Measurements from ENCODE around the gene PHACTR4. TPM values are rescaled to one million over a fixed set of nuclear protein-coding genes. Genes with fewer than 3 reads are reported as not detected.

Gene PHACTR4
- total and polyA plus RNA-seq, 2 of the 8 experiments (the other 6 are each of a cell fraction or from before 2014, with no cell fraction given), result 23.7 to 57.8 TPM

GRCh38 chr1:28392027-28392652 is 22.6 kb downstream of the PHACTR4 start:
- Histone ChIP-seq H2BK120ac (replicated peaks; ENCODE audit: low read depth, low read length) (no peak overlapping the region), H3K4me1 (replicated peaks in 1 of 4; ENCODE audit: control insufficient read depth in 3 of 4, insufficient read depth in 4 of 4, low read length in 3 of 4) (no peaks in the 10 kb centered on the region), H3K23me2 (ENCODE audit: low read depth, low read length) (no peaks in the 10 kb centered on the region), H3K18ac (ENCODE audit: extremely low read depth, low read length) (no peak overlapping the region), H4K91ac (replicated peaks; ENCODE audit: insufficient read length, low read length) (no peak overlapping the region), H2BK12ac (ENCODE audit: low read depth, low read length) (no peak overlapping the region), H4K8ac (ENCODE audit: extremely low read depth, insufficient read depth, low read length) (no peak overlapping the region), H3K23ac (ENCODE audit: insufficient read length) (no peak overlapping the region), H3K79me1 (ENCODE audit: low read depth, low read length) (peaks cover 4% of the 10 kb centered on the region; the same call in 1 of the 2 replicates), H3K79me2 (ENCODE audit: control insufficient read depth in 1 of 2, insufficient read depth in 2 of 2, low read length in 2 of 2) (peaks cover 4 to 63% of the 10 kb centered on the region in 2 experiments; a peak in 3 of 4 replicates), H4K5ac (ENCODE audit: insufficient read length, low read depth, low read length) (no peak overlapping the region), H3K4me3 (ENCODE audit: extremely low read depth in 1 of 4, insufficient read depth in 2 of 4, low read depth in 3 of 4, low read length in 4 of 4) (no peak overlapping the region), H2BK20ac (ENCODE audit: low read length) (no peak overlapping the region), H3K4me2 (ENCODE audit: insufficient read depth in 1 of 2, low read depth in 2 of 2, low read length in 2 of 2) (no peak overlapping the region), H3K9ac (replicated peaks in 1 of 4; ENCODE audit: extremely low read depth in 1 of 4, low read depth in 3 of 4, low read length in 3 of 4) (no peak overlapping the region), H4K20me1 (replicated peaks in 1 of 2; ENCODE audit: control insufficient read depth in 1 of 2, insufficient read depth in 2 of 2, low read length in 2 of 2) (no peaks in the 10 kb centered on the region), H2AFZ (ENCODE audit: low read length) (no peak overlapping the region), H3K27ac (ENCODE audit: low read depth, low read length) (no peak overlapping the region), H2AK5ac (ENCODE audit: low read depth, low read length) (no peak overlapping the region), H3K36me3 (ENCODE audit: control insufficient read depth in 2 of 4, insufficient read depth in 4 of 4, low read length in 3 of 4) (peaks cover 0 to 3% (median 0%) of the 10 kb centered on the region in 4 experiments; a peak in 1 of 8 replicates), H2BK15ac (ENCODE audit: low read length) (no peak overlapping the region), H3K14ac (ENCODE audit: insufficient read length) (no peak overlapping the region), H3K4ac (replicated peaks; ENCODE audit: insufficient read length, low read depth, low read length) (no peak overlapping the region), H2BK5ac (ENCODE audit: low read depth, low read length) (no peak overlapping the region), H3K56ac (replicated peaks; ENCODE audit: insufficient read length, low read depth, low read length) (no peak overlapping the region), H3K27me3 (replicated peaks in 1 of 4; ENCODE audit: control insufficient read depth in 3 of 4, extremely low read depth in 1 of 4, insufficient read depth in 3 of 4, low read length in 3 of 4) (no peaks in the 10 kb centered on the region), H3K9me3 (ENCODE audit: insufficient read depth in 2 of 2, low read depth in 1 of 2, low read length in 1 of 2) (no peaks in the 10 kb centered on the region)
- POLR2A ChIA-PET (ENCODE audit: partially characterized antibody), result interaction anchor here (2.1 kb wide), 1 partner anchor 189 kb away, joined by 5 read pairs; no protein-coding TSS in a partner anchor
- TF ChIP-seq SP2 (IDR thresholded peaks at IDR 0.05; ENCODE audit: low read length) (no peak), CHD1 (IDR thresholded peaks at IDR 0.05; ENCODE audit: low read depth, low read length) (no peak), MAX (IDR thresholded peaks at IDR 0.05) (no peak), JUN (IDR thresholded peaks at IDR 0.05; ENCODE audit: low read depth, low read length) (no peak), HDAC2 (IDR thresholded peaks at IDR 0.05; ENCODE audit: borderline replicate concordance in 1 of 2, low read depth in 2 of 2, low read length in 2 of 2) (no peak)
- no peak for DNase-seq (ENCODE audit: low read depth in 1 of 2, low spot score in 2 of 2)
- 91% methylated on average over 6 of the region's 6 CpGs; no CpG with 5 or more reads in 1 of the 2 experiments for WGBS, 2 experiments (ENCODE audit: extremely low coverage in 1 of 2, insufficient coverage in 1 of 2, insufficient read length in 1 of 2, insufficient replicate concordance in 2 of 2, low coverage in 1 of 2, low lambda C conversion rate in 2 of 2, missing lambda C conversion rate in 1 of 2)
- CTCF ChIA-PET (ENCODE audit: partially characterized antibody), result interaction anchor here (0.7 to 0.9 kb wide), 3 partner anchors 15 to 703 kb away, joined by 3 to 4 read pairs (median 4); no protein-coding TSS in a partner anchor
- FAIRE-seq, result no peak

Measured in H1 (cell line).